Panc1 (cell line): ENCODE measurements around the gene NUF2. TPM values are rescaled to one million over a fixed set of nuclear protein-coding genes. Genes with fewer than 3 reads are reported as not detected.

Source experiments
- ATAC-seq: fragments of 200-7000 bp; cut with Tn5 transposase; 2 replicates; pipeline ENCODE4 v1.9.1; 2020; ENCODE audit warnings: mild to moderate bottlenecking, moderate library complexity
- BruUV-seq: library from RNA; stranded (reverse); fragments of 400-500 nt; replicated peaks from 2 replicates; lab custom pipeline; 2021; lab: Mats Ljungman, UMichigan
- CTCF ChIA-PET: fragments of 300-600 bp; sonication (Branson Sonifier 250); formaldehyde crosslinking; loops from one replicate; lab custom pipeline; 2022; ENCODE audit warnings: antibody characterized with exemption; lab: Charles Lee
- POLR2A ChIA-PET: fragments of 300-600 bp; sonication (Branson Sonifier 250); formaldehyde crosslinking; loops from one replicate; lab custom pipeline; 2022; ENCODE audit warnings: antibody characterized with exemption; lab: Charles Lee
- DNase-seq: peaks from one replicate; pipeline ENCODE4 v3.0.0-alpha.2; 2010; ENCODE audit warnings: low read depth, low spot score
- H3K27ac ChIP-seq: 2 replicates; pipeline ENCODE4 v1.5.1; 2011; ENCODE audit warnings: mild to moderate bottlenecking, low read length, inconsistent platforms
- H3K27me3 ChIP-seq: fragments of 200-500 bp; sonication (Bioruptor generic); 2 replicates; pipeline ENCODE4 v1.6.0; 2014; ENCODE audit warnings: low read length, inconsistent platforms; ENCODE audit not compliant: control insufficient read depth, insufficient read depth
- H3K36me3 ChIP-seq: fragments of 200-500 bp; sonication (Bioruptor generic); 2 replicates; pipeline ENCODE4 v1.5.1; 2014; ENCODE audit warnings: inconsistent platforms, mild to moderate bottlenecking, low read length, moderate library complexity; ENCODE audit not compliant: control insufficient read depth, insufficient read depth
- H3K4me1 ChIP-seq: 2 replicates; pipeline ENCODE4 v1.5.1; 2011; ENCODE audit warnings: inconsistent platforms, mild to moderate bottlenecking, low read length, moderate library complexity; ENCODE audit not compliant: control insufficient read depth, insufficient read depth
- H3K4me3 ChIP-seq, 2 experiments: 2 replicates each; pipeline ENCODE4 v1.5.1; 2011 to 2012; ENCODE audit warnings: low read depth in 2 of 2, low read length in 2 of 2, mild to moderate bottlenecking in 2 of 2, inconsistent platforms in 1 of 2, moderate library complexity in 1 of 2
- H3K9me3 ChIP-seq: fragments of 200-500 bp; sonication (Bioruptor generic); 2 replicates; pipeline ENCODE4 v1.5.1; 2014; ENCODE audit warnings: low read depth, mild to moderate bottlenecking, inconsistent platforms, low read length, moderate library complexity; ENCODE audit not compliant: control insufficient read depth, insufficient read depth
- CTCF ChIP-seq: fragments of 450-650 bp; IDR thresholded peaks from 2 replicates; pipeline ENCODE4 v1.5.1; 2017; ENCODE audit warnings: mild to moderate bottlenecking
- POLR2AphosphoS5 ChIP-seq: IDR thresholded peaks from 2 replicates; pipeline ENCODE4 v1.6.1; 2012; ENCODE audit warnings: mild to moderate bottlenecking, low read depth, low read length, moderate library complexity
- SIN3A ChIP-seq: IDR thresholded peaks from 2 replicates; pipeline ENCODE4 v1.6.1; 2012; ENCODE audit warnings: low read depth, mild to moderate bottlenecking, low read length, moderate library complexity, borderline replicate concordance; ENCODE audit not compliant: insufficient read depth
- TCF7L2 ChIP-seq: IDR thresholded peaks from 2 replicates; pipeline ENCODE4 v1.6.1; 2011; ENCODE audit warnings: mild to moderate bottlenecking, low read depth, low read length, inconsistent platforms
- in situ Hi-C: cut with HindIII; loops from 2 replicates; pipeline ENCODE4 v1.10.0; 2016; ENCODE audit warnings: low sequenced_read_pairs, low pct_unique_long_range_greater_than_20kb
- intact Hi-C: fragments of 100-400 bp; cut with micrococcal nuclease; formaldehyde crosslinking; loops from one replicate; pipeline ENCODE4 v1.10.0; 2022; ENCODE audit not compliant: unreplicated experiment
- total RNA-seq: library from RNA; stranded (reverse); gene quantifications from one replicate; pipeline ENCODE4 v1.2.1, GENCODE V29; 2021; ENCODE audit not compliant: unreplicated experiment
- TF ChIP-seq, protein P1 (sequence below), 2 experiments: IDR thresholded peaks; 2 replicates each; pipeline ENCODE4 v1.6.1; 2011 to 2012; ENCODE audit warnings: low read depth in 2 of 2, control low read depth in 1 of 2, low read length in 1 of 2, mild to moderate bottlenecking in 1 of 2, moderate library complexity in 1 of 2; ENCODE audit not compliant: insufficient read depth in 1 of 2

The NUF2 gene
- total RNA-seq, 1 experiment from 2014 or later, result 26.1 TPM

DNA sequence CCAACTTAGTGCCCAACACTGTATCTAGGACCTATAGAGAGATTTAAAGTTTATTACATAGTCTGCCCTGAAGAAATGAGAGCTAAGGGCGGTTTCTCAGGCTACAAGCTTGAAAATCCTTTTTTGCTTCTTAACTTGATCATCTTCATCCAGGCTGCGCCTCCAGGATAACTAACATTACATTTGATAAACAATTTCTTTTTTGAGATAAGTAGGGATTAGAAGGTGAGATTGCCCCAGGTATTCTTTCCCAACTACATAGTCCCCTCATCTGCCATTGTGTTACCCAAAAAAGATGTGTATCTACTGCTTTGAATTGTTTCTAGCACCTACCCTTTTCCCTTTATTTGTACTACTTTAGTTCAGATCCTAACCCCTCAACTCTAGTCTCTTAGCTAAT is 25.4 kb downstream of the NUF2 start:
- H3K27me3 ChIP-seq, result no peaks in the 10 kb centered on the region
- H3K9me3 ChIP-seq, result no peaks in the 10 kb centered on the region
- H3K4me1 ChIP-seq, result no peaks in the 10 kb centered on the region
- no peak for DNase-seq
- ATAC-seq, result no peak
- intact Hi-C loops, result no loop called here
- no peak overlapping the region for H3K27ac ChIP-seq
- POLR2A ChIA-PET, result no interaction called here
- H3K4me3 ChIP-seq, result no peak overlapping the region
- no peak for TF ChIP-seq TCF7L2
- TF ChIP-seq CTCF, result no peak
- TF ChIP-seq SIN3A, result no peak
- no peak for TF ChIP-seq POLR2AphosphoS5
- TF ChIP-seq, protein P1, sequence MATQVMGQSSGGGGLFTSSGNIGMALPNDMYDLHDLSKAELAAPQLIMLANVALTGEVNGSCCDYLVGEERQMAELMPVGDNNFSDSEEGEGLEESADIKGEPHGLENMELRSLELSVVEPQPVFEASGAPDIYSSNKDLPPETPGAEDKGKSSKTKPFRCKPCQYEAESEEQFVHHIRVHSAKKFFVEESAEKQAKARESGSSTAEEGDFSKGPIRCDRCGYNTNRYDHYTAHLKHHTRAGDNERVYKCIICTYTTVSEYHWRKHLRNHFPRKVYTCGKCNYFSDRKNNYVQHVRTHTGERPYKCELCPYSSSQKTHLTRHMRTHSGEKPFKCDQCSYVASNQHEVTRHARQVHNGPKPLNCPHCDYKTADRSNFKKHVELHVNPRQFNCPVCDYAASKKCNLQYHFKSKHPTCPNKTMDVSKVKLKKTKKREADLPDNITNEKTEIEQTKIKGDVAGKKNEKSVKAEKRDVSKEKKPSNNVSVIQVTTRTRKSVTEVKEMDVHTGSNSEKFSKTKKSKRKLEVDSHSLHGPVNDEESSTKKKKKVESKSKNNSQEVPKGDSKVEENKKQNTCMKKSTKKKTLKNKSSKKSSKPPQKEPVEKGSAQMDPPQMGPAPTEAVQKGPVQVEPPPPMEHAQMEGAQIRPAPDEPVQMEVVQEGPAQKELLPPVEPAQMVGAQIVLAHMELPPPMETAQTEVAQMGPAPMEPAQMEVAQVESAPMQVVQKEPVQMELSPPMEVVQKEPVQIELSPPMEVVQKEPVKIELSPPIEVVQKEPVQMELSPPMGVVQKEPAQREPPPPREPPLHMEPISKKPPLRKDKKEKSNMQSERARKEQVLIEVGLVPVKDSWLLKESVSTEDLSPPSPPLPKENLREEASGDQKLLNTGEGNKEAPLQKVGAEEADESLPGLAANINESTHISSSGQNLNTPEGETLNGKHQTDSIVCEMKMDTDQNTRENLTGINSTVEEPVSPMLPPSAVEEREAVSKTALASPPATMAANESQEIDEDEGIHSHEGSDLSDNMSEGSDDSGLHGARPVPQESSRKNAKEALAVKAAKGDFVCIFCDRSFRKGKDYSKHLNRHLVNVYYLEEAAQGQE (IDR thresholded peaks at IDR 0.05; ENCODE audit: insufficient read depth in 1 of 2, low read depth in 2 of 2, low read length in 1 of 2), result no peak
- BruUV-seq, result no TSS peak
- CTCF ChIA-PET, result no interaction called here
- in situ Hi-C loops, result no loop called here
- H3K36me3 ChIP-seq, result peaks cover 11% of the 10 kb centered on the region; the same call in 1 of the 2 replicates

DNA sequence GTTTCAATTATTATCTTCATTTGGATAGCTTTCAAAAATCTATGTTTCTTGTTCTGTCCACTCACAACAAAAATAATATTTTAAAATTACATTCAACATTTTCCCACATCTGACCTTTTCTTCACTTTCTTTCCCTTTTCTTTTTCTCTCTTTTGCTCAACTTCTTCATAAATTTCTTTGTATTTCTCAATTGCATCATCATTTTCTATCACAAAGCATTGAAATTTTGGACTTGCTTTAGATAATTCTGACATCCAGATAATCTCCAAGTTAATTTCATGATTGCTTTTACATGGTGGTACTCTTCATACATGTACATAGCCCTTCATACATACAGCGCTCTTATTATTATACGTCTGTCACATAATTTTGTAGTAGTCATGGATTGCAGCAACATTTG is 30.2 kb downstream of the NUF2 start:
- Histone ChIP-seq H3K9me3 (no peaks in the 10 kb centered on the region), H3K4me1 (no peaks in the 10 kb centered on the region), H3K4me3 (no peak overlapping the region), H3K27ac (no peak overlapping the region), H3K36me3 (peaks cover 12% of the 10 kb centered on the region; the same call in 1 of the 2 replicates), H3K27me3 (no peaks in the 10 kb centered on the region)
- BruUV-seq, result no TSS peak
- ATAC-seq (no peak), DNase-seq (no peak)
- intact Hi-C loops, result no loop called here
- in situ Hi-C loops, result no loop called here
- ChIA-PET CTCF (no interaction called here), POLR2A (no interaction called here)
- no peak for TF ChIP-seq CTCF
- no peak for TF ChIP-seq TCF7L2
- TF ChIP-seq SIN3A, result no peak
- TF ChIP-seq POLR2AphosphoS5, result no peak
